B cell (primary cell): ENCODE results near the gene C2CD2L. TPM values are rescaled to one million over a fixed set of nuclear protein-coding genes. Genes with fewer than 3 reads are reported as not detected.

Experiments
- ATAC-seq: fragments of 200-7000 bp; cut with Tn5 transposase; one replicate; pipeline ENCODE4 v1.10.0; 2021; ENCODE audit warnings: low read depth, mild to moderate bottlenecking, moderate number of reproducible peaks, moderate library complexity
- CTCF ChIA-PET: fragments of 350-600 bp; sonication (Branson Sonifier 250); formaldehyde crosslinking; loops from one replicate; lab custom pipeline; 2021; ENCODE audit warnings: antibody characterized with exemption, inconsistent platforms; lab: Charles Lee
- POLR2A ChIA-PET: fragments of 350-600 bp; sonication (Branson Sonifier 250); formaldehyde crosslinking; loops from one replicate; lab custom pipeline; 2021; ENCODE audit warnings: antibody characterized with exemption; lab: Charles Lee
- DNase-seq: peaks from one replicate; pipeline ENCODE4 v3.0.0; 2013
- H2AFZ ChIP-seq: 2 replicates; pipeline ENCODE4 v1.6.1; 2012; ENCODE audit warnings: mild to moderate bottlenecking, low read depth, low read length; ENCODE audit not compliant: insufficient read depth, poor library complexity, severe bottlenecking
- H3K27ac ChIP-seq, 2 donors: 1 replicate in 1 of 2; 2 replicates in 1 of 2; pipeline ENCODE4 v1.5.1; 2012 to 2013; ENCODE audit warnings: low read length in 2 of 2, mild to moderate bottlenecking in 2 of 2, moderate library complexity in 1 of 2
- H3K27me3 ChIP-seq, 4 experiments: fragments of 200-600 bp in 1 of 4; sonication (generic) in 1 of 4; replicated peaks in 1 of 4; 1 replicate in 2 of 4; 2 replicates in 2 of 4; pipeline versions ENCODE4 v1.6.1 to v1.7.0; 2013 to 2016; ENCODE audit warnings: low read length in 3 of 4, mild to moderate bottlenecking in 2 of 4, mixed read lengths in 1 of 4, moderate library complexity in 1 of 4; ENCODE audit not compliant: insufficient read depth in 4 of 4, control insufficient read depth in 3 of 4; ENCODE audit errors: control extremely low read depth in 1 of 4
- H3K36me3 ChIP-seq, 2 experiments: replicated peaks in 1 of 2; 1 replicate in 1 of 2; 2 replicates in 1 of 2; pipeline versions ENCODE4 v1.6.1 to v1.7.1; 2013; ENCODE audit warnings: low read length in 1 of 2; ENCODE audit not compliant: insufficient read depth in 2 of 2, control insufficient read depth in 1 of 2; ENCODE audit errors: control extremely low read depth in 1 of 2, extremely low read depth in 1 of 2
- H3K4me1 ChIP-seq, 2 donors: fragments of 200-600 bp in 1 of 2; sonication (generic) in 1 of 2; 1 replicate in 1 of 2; 2 replicates in 1 of 2; pipeline versions ENCODE4 v1.5.1 to v1.6.1; 2013 to 2017; ENCODE audit warnings: low read length in 2 of 2; ENCODE audit not compliant: control insufficient read depth in 2 of 2, insufficient read depth in 2 of 2
- H3K4me2 ChIP-seq: replicated peaks from 2 replicates; pipeline ENCODE3; 2012; ENCODE audit warnings: mild to moderate bottlenecking, low read depth, low read length; ENCODE audit not compliant: poor library complexity, severe bottlenecking
- H3K4me3 ChIP-seq, 5 experiments: fragments of 200-600 bp in 1 of 5; sonication (generic) in 1 of 5; 1 replicate in 3 of 5; 2 replicates in 2 of 5; pipeline versions ENCODE4 v1.5.1 to v1.7.0; 2011 to 2016; ENCODE audit warnings: low read length in 4 of 5, mild to moderate bottlenecking in 4 of 5, low read depth in 2 of 5, control low read depth in 1 of 5, moderate library complexity in 1 of 5; ENCODE audit not compliant: insufficient read depth in 1 of 5; ENCODE audit errors: control extremely low read depth in 1 of 5, extremely low read depth in 1 of 5
- H3K79me2 ChIP-seq: fragments of 200-600 bp; sonication (generic); one replicate; pipeline ENCODE4 v1.6.0; 2016; ENCODE audit warnings: low read length; ENCODE audit not compliant: control insufficient read depth, insufficient read depth
- H3K9ac ChIP-seq: fragments of 200-600 bp; sonication (generic); 2 replicates; pipeline ENCODE4 v1.6.1; 2017; ENCODE audit warnings: mild to moderate bottlenecking, low read length, moderate library complexity
- H3K9me3 ChIP-seq, 3 donors: one replicate each; pipeline versions ENCODE4 v1.6.1 to v1.7.1; 2013; ENCODE audit warnings: low read length in 2 of 3; ENCODE audit not compliant: control insufficient read depth in 2 of 3, insufficient read depth in 1 of 3; ENCODE audit errors: control extremely low read depth in 1 of 3
- H4K20me1 ChIP-seq: 2 replicates; pipeline ENCODE4 v1.6.0; 2012; ENCODE audit warnings: mild to moderate bottlenecking, low read length; ENCODE audit not compliant: insufficient read depth, control insufficient read depth, poor library complexity, severe bottlenecking
- H3K27ac Mint-ChIP-seq: one replicate; pipeline ENCODE4 v1.8.0; 2021; ENCODE audit warnings: mixed read lengths
- H3K27me3 Mint-ChIP-seq: one replicate; pipeline ENCODE4 v1.8.0; 2021; ENCODE audit warnings: mixed read lengths
- H3K4me1 Mint-ChIP-seq: one replicate; pipeline ENCODE4 v1.8.0; 2021; ENCODE audit warnings: mixed read lengths
- H3K4me3 Mint-ChIP-seq: one replicate; pipeline ENCODE4 v1.8.0; 2021; ENCODE audit warnings: mixed read lengths
- H3K9me3 Mint-ChIP-seq: one replicate; pipeline ENCODE4 v1.8.0; 2022; ENCODE audit warnings: mixed read lengths; ENCODE audit not compliant: insufficient read depth
- EZH2 ChIP-seq: IDR thresholded peaks from 2 replicates; pipeline ENCODE4 v1.6.1; 2012; ENCODE audit warnings: borderline replicate concordance, low read depth, mild to moderate bottlenecking, moderate library complexity, low read length; ENCODE audit not compliant: insufficient read depth, poor library complexity, severe bottlenecking
- WGBS: methylation state at CpG from one replicate; pipeline ENCODE4 v1.1.5; 2013; ENCODE audit warnings: missing lambda C conversion rate; ENCODE audit not compliant: insufficient coverage; 5-methylcytosine and 5-hydroxymethylcytosine counted together
- intact Hi-C: fragments of 100-400 bp; cut with micrococcal nuclease; formaldehyde crosslinking; loops from one replicate; pipeline ENCODE4 v1.10.0; 2022
- polyA plus RNA-seq: library from polyadenylated mRNA; depleted of rRNA; stranded (reverse); fragments of >200 nt; gene quantifications from 2 replicates; pipeline ENCODE4 v1.2.3, GENCODE V29; 2012
- total RNA-seq, 2 donors: library from RNA; stranded (reverse); fragments of 120-200 nt in 1 of 2; gene quantifications; 1 replicate in 1 of 2; 2 replicates in 1 of 2; pipeline versions ENCODE4 v1.2.3 to v1.2.4, GENCODE V29; 2013 to 2022
- TF ChIP-seq, protein P1 (sequence below): fragments of 200-600 bp; IDR thresholded peaks from one replicate; pipeline ENCODE4 v1.8.0; 2022; ENCODE audit warnings: antibody characterized with exemption, mild to moderate bottlenecking

Gene C2CD2L
- total and polyA plus RNA-seq, 2 donors (not counting 1 experiment from before 2014, with no cell fraction given), result 9.5 to 17.0 TPM

DNA sequence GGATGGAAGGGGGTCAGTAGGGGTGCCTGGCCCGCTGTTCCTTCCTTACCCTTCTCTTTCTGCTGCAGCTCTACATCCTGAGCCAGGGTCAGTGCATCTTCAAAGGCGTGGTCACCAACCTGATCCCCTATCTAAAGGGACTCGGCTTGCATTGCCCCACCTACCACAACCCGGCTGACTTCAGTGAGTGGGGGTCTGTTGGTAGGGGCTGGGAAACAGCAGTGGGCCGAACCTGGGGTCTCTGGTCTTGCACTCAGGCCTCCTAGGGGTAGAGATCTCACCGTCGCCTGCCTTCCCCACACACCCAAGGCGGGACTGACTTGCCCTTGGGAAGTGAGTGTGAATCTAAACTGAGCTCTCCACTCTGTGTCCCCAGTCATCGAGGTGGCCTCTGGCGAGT is 49.4 kb downstream of the C2CD2L start:
- CTCF ChIA-PET, result interaction anchor here (0.6 to 1.3 kb wide), 3 partner anchors 13 to 34 kb away, joined by 3 read pairs; no protein-coding TSS in a partner anchor
- peaks cover 35% of the 10 kb centered on the region for H3K27me3 Mint-ChIP-seq

DNA sequence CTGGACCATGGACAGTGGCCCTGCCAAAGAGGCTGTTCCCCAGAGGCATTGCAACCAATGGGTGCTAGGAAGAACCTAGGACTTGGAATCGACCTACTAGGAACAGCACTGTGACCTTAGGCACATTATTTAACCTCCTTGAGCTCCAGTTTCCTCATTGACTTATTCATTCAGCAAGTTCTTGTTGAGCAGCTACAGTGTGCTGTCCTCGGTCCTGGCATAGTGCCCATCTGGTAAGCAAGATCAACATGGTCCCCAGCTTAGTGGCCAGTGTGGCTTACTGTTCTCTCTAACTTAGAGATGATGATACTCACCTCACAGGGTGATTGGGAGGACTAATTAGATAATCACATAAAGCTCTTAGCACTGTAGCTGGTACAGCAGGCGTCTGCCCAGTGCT is 49.9 kb downstream of the C2CD2L start:
- no peak for DNase-seq
- Mint-ChIP-seq H3K4me3 (no peak overlapping the region), H3K4me1 (peaks cover 3% of the 10 kb centered on the region), H3K27me3 (peaks cover 30% of the 10 kb centered on the region), H3K9me3 (no peaks in the 10 kb centered on the region), H3K27ac (no peak overlapping the region)
- intact Hi-C loops, result no loop called here
- H3K27me3 ChIP-seq, result peaks cover 0 to 22% (median 2%) of the 10 kb centered on the region in 4 experiments
- 77% methylated on average over 1 of the region's 3 CpGs for WGBS
- no peaks in the 10 kb centered on the region for H3K4me1 ChIP-seq
- H2AFZ ChIP-seq, result no peak overlapping the region
- no peak overlapping the region for H3K27ac ChIP-seq
- ATAC-seq, result no peak
- H3K9ac ChIP-seq, result no peak overlapping the region
- no peaks in the 10 kb centered on the region for H3K9me3 ChIP-seq
- no peaks in the 10 kb centered on the region for H4K20me1 ChIP-seq
- POLR2A ChIA-PET, result no interaction called here
- CTCF ChIA-PET, result interaction anchor here (0.6 to 1.3 kb wide), 4 partner anchors 22 to 145 kb away, joined by 3 read pairs; no protein-coding TSS in a partner anchor
- H3K4me3 ChIP-seq, result no peak overlapping the region
- no peaks in the 10 kb centered on the region for H3K79me2 ChIP-seq
- TF ChIP-seq EZH2, result no peak
- TF ChIP-seq, protein P1, sequence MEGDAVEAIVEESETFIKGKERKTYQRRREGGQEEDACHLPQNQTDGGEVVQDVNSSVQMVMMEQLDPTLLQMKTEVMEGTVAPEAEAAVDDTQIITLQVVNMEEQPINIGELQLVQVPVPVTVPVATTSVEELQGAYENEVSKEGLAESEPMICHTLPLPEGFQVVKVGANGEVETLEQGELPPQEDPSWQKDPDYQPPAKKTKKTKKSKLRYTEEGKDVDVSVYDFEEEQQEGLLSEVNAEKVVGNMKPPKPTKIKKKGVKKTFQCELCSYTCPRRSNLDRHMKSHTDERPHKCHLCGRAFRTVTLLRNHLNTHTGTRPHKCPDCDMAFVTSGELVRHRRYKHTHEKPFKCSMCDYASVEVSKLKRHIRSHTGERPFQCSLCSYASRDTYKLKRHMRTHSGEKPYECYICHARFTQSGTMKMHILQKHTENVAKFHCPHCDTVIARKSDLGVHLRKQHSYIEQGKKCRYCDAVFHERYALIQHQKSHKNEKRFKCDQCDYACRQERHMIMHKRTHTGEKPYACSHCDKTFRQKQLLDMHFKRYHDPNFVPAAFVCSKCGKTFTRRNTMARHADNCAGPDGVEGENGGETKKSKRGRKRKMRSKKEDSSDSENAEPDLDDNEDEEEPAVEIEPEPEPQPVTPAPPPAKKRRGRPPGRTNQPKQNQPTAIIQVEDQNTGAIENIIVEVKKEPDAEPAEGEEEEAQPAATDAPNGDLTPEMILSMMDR, result no peak
- no peak overlapping the region for H3K4me2 ChIP-seq
- H3K36me3 ChIP-seq, result no peaks in the 10 kb centered on the region

More for the DNA sequence above, 49.4 kb downstream of the C2CD2L start:
- Histone ChIP-seq H2AFZ (no peak overlapping the region), H3K9me3 (no peaks in the 10 kb centered on the region), H4K20me1 (no peaks in the 10 kb centered on the region), H3K4me1 (no peaks in the 10 kb centered on the region), H3K4me3 (no peak overlapping the region), H3K27ac (no peak overlapping the region), H3K27me3 (peaks cover 0 to 22% (median 2%) of the 10 kb centered on the region in 4 experiments), H3K4me2 (no peak overlapping the region), H3K9ac (no peak overlapping the region), H3K36me3 (no peaks in the 10 kb centered on the region), H3K79me2 (no peaks in the 10 kb centered on the region)
- Mint-ChIP-seq H3K9me3 (no peaks in the 10 kb centered on the region), H3K4me1 (peaks cover 3% of the 10 kb centered on the region), H3K4me3 (no peak overlapping the region), H3K27ac (no peak overlapping the region)
- TF ChIP-seq, protein P1, result no peak
- TF ChIP-seq EZH2, result no peak
- ATAC-seq (no peak), DNase-seq (no peak)
- POLR2A ChIA-PET, result no interaction called here
- intact Hi-C loops, result no loop called here
- WGBS, result 84% methylated on average over 4 of the region's 10 CpGs
